Right lobe of liver (tissue), 6 donors: Measurements from ENCODE around the gene INTS7. TPM values are rescaled to one million over a fixed set of nuclear protein-coding genes. Genes with fewer than 3 reads are reported as not detected.

ENCODE experiments used
- ATAC-seq, 4 donors: fragments of 200-7000 bp; cut with Tn5 transposase; one replicate each; pipeline ENCODE4 v1.9.1; 2020; ENCODE audit warnings: mild to moderate bottlenecking in 4 of 4, moderate library complexity in 4 of 4
- DNase-seq, 3 donors: peaks; one replicate each; pipeline ENCODE4 v3.0.0-alpha.2; 2020
- H3K27ac ChIP-seq, 3 donors: fragments of 200-600 bp; one replicate each; pipeline ENCODE4 v1.8.0; 2022
- H3K27me3 ChIP-seq, 2 donors: fragments of 200-600 bp; one replicate each; pipeline ENCODE4 v1.8.0; 2022
- H3K36me3 ChIP-seq, 4 donors: fragments of 200-600 bp; sonication (generic) in 1 of 4; one replicate each; pipeline versions ENCODE4 v1.5.1 to v1.8.0; 2017 to 2022; ENCODE audit warnings: control low read depth in 1 of 4
- H3K4me1 ChIP-seq, 4 donors: fragments of 200-600 bp; sonication (generic) in 1 of 4; one replicate each; pipeline versions ENCODE4 v1.5.1 to v1.8.0; 2017 to 2022; ENCODE audit warnings: control low read depth in 1 of 4
- H3K4me3 ChIP-seq, 3 donors: fragments of 200-600 bp; one replicate each; pipeline ENCODE4 v1.8.0; 2022
- H3K9me3 ChIP-seq, 4 donors: fragments of 200-600 bp; sonication (generic) in 1 of 4; one replicate each; pipeline versions ENCODE4 v1.5.1 to v1.8.0; 2017 to 2022; ENCODE audit warnings: control low read depth in 1 of 4
- POLR2A ChIP-seq: fragments of 450-650 bp; IDR thresholded peaks from one replicate; pipeline ENCODE4 v1.6.1; 2017; ENCODE audit warnings: antibody characterized with exemption, mild to moderate bottlenecking
- WGBS: methylation state at CpG from one replicate; pipeline ENCODE4 v1.1.6; 2018; ENCODE audit warnings: low coverage, low lambda C conversion rate; ENCODE audit not compliant: insufficient coverage; ENCODE audit errors: missing lambda C conversion rate; 5-methylcytosine and 5-hydroxymethylcytosine counted together
- intact Hi-C, 2 donors: fragments of 100-400 bp; cut with DNase I; formaldehyde crosslinking; loops; one replicate each; pipeline versions ENCODE4 v1.11.2 to v1.14.1; 2022
- total RNA-seq, 6 experiments: library from RNA; depleted of rRNA in 2 of 6; stranded (reverse); fragments of >200 nt in 2 of 6; fragmentation: NEBNext Ultra II Directional in 3 of 6; extraction: Animal tissue kit (Norgen Biotek cat#: 25700) in 3 of 6; gene quantifications; one replicate each; pipeline versions ENCODE4 v1.1.0 to v1.2.4, GENCODE V29; 2016 to 2023
- TF ChIP-seq, protein P1 (sequence below), 4 donors: fragments of 200-600 bp in 3 of 4; fragments of 450-650 bp in 1 of 4; IDR thresholded peaks; one replicate each; pipeline versions ENCODE4 v1.5.1 to v1.8.0; 2016 to 2022; ENCODE audit warnings: antibody characterized with exemption in 4 of 4, mild to moderate bottlenecking in 2 of 4
- donor health status: DM: no; HTN: yes; CAD: no.
- donor health status: DM: no; HTN: no; CAD: no.
- donor health status: DM: no; HTN: no; CAD: no.
- donor health status: DM: no; HTN: yes; CAD: no.
- donor health status: DM: no; HTN: yes; CAD: no.

The INTS7 gene
- total RNA-seq, 6 experiments from 2014 or later = 5.9 to 14.2 (median 9.6) TPM

DNA sequence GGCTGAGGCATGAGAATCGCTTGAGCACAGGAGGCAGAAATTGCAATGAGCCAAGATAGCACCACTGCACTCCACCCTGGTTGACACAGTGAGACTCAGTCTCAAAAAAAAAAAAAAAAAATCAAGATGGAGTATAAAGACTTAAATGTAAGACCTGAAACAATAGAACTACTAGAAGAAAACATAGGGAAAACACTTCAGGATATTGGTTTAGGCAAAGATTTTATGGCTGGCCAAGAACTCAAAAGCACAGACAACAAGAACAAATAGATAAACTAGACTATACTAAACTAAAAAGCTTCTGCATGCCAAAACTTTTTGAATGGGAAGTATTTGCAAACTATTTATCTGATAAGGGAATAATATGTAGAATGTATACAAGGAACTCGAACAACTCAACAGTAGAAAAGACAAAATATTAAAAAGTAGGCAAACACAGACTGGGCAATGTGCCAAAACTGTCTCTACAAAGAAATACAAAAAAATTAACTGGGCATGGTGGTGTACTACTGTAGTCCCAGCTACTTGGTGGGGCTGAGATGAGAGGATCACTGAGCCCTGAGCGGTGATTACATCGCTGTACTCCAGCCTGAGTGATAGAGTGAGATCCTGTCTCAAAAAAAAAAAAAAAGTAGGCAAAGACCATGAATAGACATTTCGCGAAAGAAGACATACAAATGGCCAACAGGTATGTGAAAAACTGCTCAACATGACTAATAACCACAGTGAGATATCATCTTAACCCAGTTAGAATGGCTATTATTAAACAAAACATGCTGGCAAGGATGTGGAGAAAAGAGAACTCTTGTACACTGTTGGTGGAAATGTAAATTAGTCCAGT is 25.5 kb upstream of the INTS7 start:
- 60% methylated on average over 5 of the region's 6 CpGs for WGBS
- H3K4me3 ChIP-seq = no peak overlapping the region
- intact Hi-C loops = loop anchor here in 1 of 2 donors (10.0 kb wide), 1 partner anchor 394 kb away; no protein-coding TSS in a partner anchor
- TF ChIP-seq, protein P1, sequence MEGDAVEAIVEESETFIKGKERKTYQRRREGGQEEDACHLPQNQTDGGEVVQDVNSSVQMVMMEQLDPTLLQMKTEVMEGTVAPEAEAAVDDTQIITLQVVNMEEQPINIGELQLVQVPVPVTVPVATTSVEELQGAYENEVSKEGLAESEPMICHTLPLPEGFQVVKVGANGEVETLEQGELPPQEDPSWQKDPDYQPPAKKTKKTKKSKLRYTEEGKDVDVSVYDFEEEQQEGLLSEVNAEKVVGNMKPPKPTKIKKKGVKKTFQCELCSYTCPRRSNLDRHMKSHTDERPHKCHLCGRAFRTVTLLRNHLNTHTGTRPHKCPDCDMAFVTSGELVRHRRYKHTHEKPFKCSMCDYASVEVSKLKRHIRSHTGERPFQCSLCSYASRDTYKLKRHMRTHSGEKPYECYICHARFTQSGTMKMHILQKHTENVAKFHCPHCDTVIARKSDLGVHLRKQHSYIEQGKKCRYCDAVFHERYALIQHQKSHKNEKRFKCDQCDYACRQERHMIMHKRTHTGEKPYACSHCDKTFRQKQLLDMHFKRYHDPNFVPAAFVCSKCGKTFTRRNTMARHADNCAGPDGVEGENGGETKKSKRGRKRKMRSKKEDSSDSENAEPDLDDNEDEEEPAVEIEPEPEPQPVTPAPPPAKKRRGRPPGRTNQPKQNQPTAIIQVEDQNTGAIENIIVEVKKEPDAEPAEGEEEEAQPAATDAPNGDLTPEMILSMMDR (IDR thresholded peaks at IDR 0.05) = no peak
- no peak for TF ChIP-seq POLR2A
- H3K4me1 ChIP-seq = no peaks in the 10 kb centered on the region
- H3K9me3 ChIP-seq = peaks cover 0 to 8% (median 0%) of the 10 kb centered on the region in 4 donors
- DNase-seq = no peak
- H3K36me3 ChIP-seq = no peaks in the 10 kb centered on the region
- H3K27ac ChIP-seq = no peak overlapping the region
- ATAC-seq = no peak
- H3K27me3 ChIP-seq = no peaks in the 10 kb centered on the region

DNA sequence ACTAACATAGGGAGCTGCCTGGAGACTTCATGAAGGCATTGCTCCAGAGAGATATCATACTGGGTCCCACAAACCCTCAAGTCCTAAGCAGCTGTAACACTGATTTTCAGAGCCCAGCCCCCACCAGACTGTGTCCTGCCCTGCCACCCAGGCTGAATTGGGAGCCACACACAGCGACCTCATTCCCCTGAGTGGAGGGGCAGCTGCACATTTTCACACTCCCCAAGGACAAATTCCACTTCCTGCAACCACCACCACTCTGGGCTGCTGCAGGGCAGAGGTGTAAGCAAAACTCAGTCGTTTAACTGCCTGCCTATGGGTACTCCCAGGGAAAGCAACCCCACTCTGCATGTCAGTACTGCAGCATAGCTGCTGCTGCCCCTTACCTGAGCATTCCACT is 20.0 kb upstream of the INTS7 start:
- ATAC-seq (no peak), DNase-seq (no peak)
- peaks cover 0 to 8% (median 0%) of the 10 kb centered on the region in 4 donors for H3K9me3 ChIP-seq
- no peaks in the 10 kb centered on the region for H3K27me3 ChIP-seq
- no peaks in the 10 kb centered on the region for H3K36me3 ChIP-seq
- H3K27ac ChIP-seq = no peak overlapping the region
- no peak for TF ChIP-seq POLR2A
- TF ChIP-seq, protein P1 (IDR thresholded peaks at IDR 0.05) = no peak
- intact Hi-C loops = loop anchor here in 1 of 2 donors (5.0 kb wide), 1 partner anchor 402 kb away; no protein-coding TSS in a partner anchor
- no peaks in the 10 kb centered on the region for H3K4me1 ChIP-seq
- no peak overlapping the region for H3K4me3 ChIP-seq
- WGBS = 100% methylated on average over 1 of the region's 2 CpGs

DNA sequence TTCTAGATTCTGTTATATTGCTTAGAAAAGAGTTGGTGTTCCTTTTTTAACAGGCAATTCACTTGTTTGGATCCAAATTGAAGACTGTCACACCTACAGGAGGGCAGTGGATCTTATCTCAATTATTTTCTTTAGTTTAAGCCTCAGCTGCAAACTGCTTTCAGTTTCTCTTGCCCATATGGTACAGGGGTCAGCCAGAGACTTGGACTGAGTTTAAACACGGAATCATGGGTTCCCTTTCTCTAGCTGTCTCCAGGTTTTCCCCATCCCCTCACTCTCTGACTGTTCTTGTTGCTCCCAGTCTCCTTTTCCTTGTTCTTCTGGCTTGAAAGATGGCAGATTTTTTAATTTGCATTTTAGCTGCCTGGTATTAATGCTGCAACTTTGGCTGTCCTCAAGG is 18.6 kb upstream of the INTS7 start:
- Histone ChIP-seq H3K4me1 (no peaks in the 10 kb centered on the region), H3K36me3 (no peaks in the 10 kb centered on the region), H3K9me3 (peaks cover 0 to 8% (median 0%) of the 10 kb centered on the region in 4 donors), H3K4me3 (no peak overlapping the region), H3K27me3 (no peaks in the 10 kb centered on the region), H3K27ac (no peak overlapping the region)
- TF ChIP-seq, protein P1 (IDR thresholded peaks at IDR 0.05) = no peak
- no peak for TF ChIP-seq POLR2A
- DNase-seq (no peak), ATAC-seq (peak in 1 of 4 donors; percentile 29)
- 25% methylated on average over 1 of the region's 1 CpG for WGBS
- intact Hi-C loops = no loop called here

DNA sequence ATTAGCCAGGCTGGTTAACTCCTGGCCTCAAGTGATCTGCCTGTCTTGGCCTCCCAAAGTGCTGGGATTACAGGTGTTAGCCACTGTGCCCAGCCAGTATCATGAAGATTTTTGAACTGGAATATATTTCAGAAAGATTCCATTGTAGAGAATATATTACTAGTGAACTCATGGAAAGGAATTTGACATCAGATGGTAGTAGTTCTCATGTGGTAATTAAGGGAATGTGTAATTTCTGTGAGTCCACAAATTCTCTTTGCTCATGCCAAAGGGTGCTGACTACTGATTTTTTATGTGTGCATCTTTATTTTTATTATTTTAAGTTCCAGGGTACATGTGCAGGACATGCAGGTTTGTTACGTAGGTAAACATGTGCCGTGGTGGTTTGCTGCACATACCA is 10.6 kb upstream of the INTS7 start:
- TF ChIP-seq, protein P1 (IDR thresholded peaks at IDR 0.05) = no peak
- no peak for TF ChIP-seq POLR2A
- ATAC-seq (no peak), DNase-seq (no peak)
- 83% methylated on average over 1 of the region's 2 CpGs for whole genome bisulfite sequencing
- no peaks in the 10 kb centered on the region for H3K27me3 ChIP-seq
- no peaks in the 10 kb centered on the region for H3K9me3 ChIP-seq
- no peaks in the 10 kb centered on the region for H3K4me1 ChIP-seq
- no peaks in the 10 kb centered on the region for H3K36me3 ChIP-seq
- intact Hi-C loops = no loop called here
- H3K27ac ChIP-seq = no peak overlapping the region
- no peak overlapping the region for H3K4me3 ChIP-seq
